SW480 (cell line): Measurements from ENCODE around the gene FAM90A1.
"Not testable (repeated sequence)": the region's sequence is repeated elsewhere in the genome, so short reads cannot be mapped to it uniquely, and the experiment has no call there.

Source experiments
- DNase-seq: peaks from one replicate; pipeline ENCODE4 v3.0.0-alpha.2; 2016; ENCODE audit warnings: low spot score

The FAM90A1 gene

GRCh38 chr12:8172911-8173310, 54.5 kb downstream of the FAM90A1 start:
- not testable (repeated sequence) for DNase-seq
